GM18858 (cell line): ENCODE data around the gene FBXO7.

Experiments used
- ATAC-seq: cut with Tn5 transposase; IDR thresholded peaks from one replicate; pipeline ENCODE4 v1.9.1; 2021; ENCODE audit not compliant: unreplicated experiment

The FBXO7 gene

GRCh38 chr22:32548039-32548438 lies 73.4 kb downstream of the FBXO7 start:
- ATAC-seq: no peak
